ENCODE data around the gene PHEX.

Gene PHEX

GRCh38 chrX:22041907-22042530 lies 9.9 kb downstream of the PHEX start:
- Histone ChIP-seq H3K4me1 (ENCODE audit: control insufficient read depth in 1 of 2, insufficient read depth in 2 of 2, low read length in 2 of 2) (no peaks in the 10 kb centered on the region), H2BK120ac (ENCODE audit: insufficient read depth, low read length, poor library complexity) (no peak overlapping the region), H2BK5ac (ENCODE audit: low read depth, low read length, poor library complexity) (no peak overlapping the region), H3K79me1 (ENCODE audit: low read length) (no peaks in the 10 kb centered on the region), H3K18ac (ENCODE audit: low read length) (no peak overlapping the region), H3K9me3 (ENCODE audit: insufficient read depth, low read depth, low read length) (no peaks in the 10 kb centered on the region), H2AK5ac (ENCODE audit: low read length) (no peak overlapping the region), H3K79me2 (ENCODE audit: control insufficient read depth, insufficient read depth, low read length, poor library complexity) (no peaks in the 10 kb centered on the region), H3K27me3 (ENCODE audit: insufficient read depth, low read length) (no peaks in the 10 kb centered on the region), H4K8ac (ENCODE audit: low read depth, low read length) (no peak overlapping the region), H3K14ac (ENCODE audit: low read length) (no peak overlapping the region), H2BK12ac (ENCODE audit: low read length) (no peak overlapping the region), H3K9ac (ENCODE audit: low read length) (no peak overlapping the region), H3K4ac (ENCODE audit: low read depth, low read length) (no peak overlapping the region), H3K36me3 (ENCODE audit: control insufficient read depth in 1 of 2, insufficient read depth in 2 of 2, low read length in 2 of 2) (no peaks in the 10 kb centered on the region), H2AFZ (ENCODE audit: insufficient read depth, low read length, poor library complexity) (no peak overlapping the region), H3K4me3 (ENCODE audit: low read depth, low read length) (no peak overlapping the region), H3K23ac (ENCODE audit: low read length) (no peak overlapping the region), H4K12ac (ENCODE audit: low read depth, low read length) (no peak overlapping the region), H3K27ac (ENCODE audit: low read depth, low read length) (no peak overlapping the region), H3K4me2 (ENCODE audit: low read length) (no peak overlapping the region), H4K91ac (ENCODE audit: low read depth, low read length) (no peak overlapping the region)
- WGBS (ENCODE audit: extremely low coverage, insufficient coverage, insufficient read length), result no CpG with 5 or more reads among the region's 11 CpGs
- peak; percentile 14 to 54 for DNase-seq

- no peaks in the 10 kb centered on the region for H3K79me2 ChIP-seq (ENCODE audit: control insufficient read depth, insufficient read depth, low read length, poor library complexity)
- no peak overlapping the region for H3K23ac ChIP-seq (ENCODE audit: low read length)
- H3K14ac ChIP-seq (ENCODE audit: low read length), result no peak overlapping the region
- no peak overlapping the region for H3K18ac ChIP-seq (ENCODE audit: low read length)
- H3K4me3 ChIP-seq (ENCODE audit: low read depth, low read length), result no peak overlapping the region
- H3K27ac ChIP-seq (ENCODE audit: low read depth, low read length), result no peak overlapping the region
- H2BK12ac ChIP-seq (ENCODE audit: low read length), result no peak overlapping the region
- no peak for DNase-seq
- H4K91ac ChIP-seq (ENCODE audit: low read depth, low read length), result no peak overlapping the region
- no peak overlapping the region for H3K9ac ChIP-seq (ENCODE audit: low read length)
- no peaks in the 10 kb centered on the region for H3K9me3 ChIP-seq (ENCODE audit: insufficient read depth, low read depth, low read length)
- H3K4me2 ChIP-seq (ENCODE audit: low read length), result no peak overlapping the region
- H3K4ac ChIP-seq (ENCODE audit: low read depth, low read length), result no peak overlapping the region
- H3K36me3 ChIP-seq (ENCODE audit: control insufficient read depth in 1 of 2, insufficient read depth in 2 of 2, low read length in 2 of 2), result no peaks in the 10 kb centered on the region
- H3K4me1 ChIP-seq (ENCODE audit: control insufficient read depth in 1 of 2, insufficient read depth in 2 of 2, low read length in 2 of 2), result no peaks in the 10 kb centered on the region
- H2BK5ac ChIP-seq (ENCODE audit: low read depth, low read length, poor library complexity), result no peak overlapping the region
- H2AK5ac ChIP-seq (ENCODE audit: low read length), result no peak overlapping the region
- H2AFZ ChIP-seq (ENCODE audit: insufficient read depth, low read length, poor library complexity), result no peak overlapping the region
- no peaks in the 10 kb centered on the region for H3K27me3 ChIP-seq (ENCODE audit: insufficient read depth, low read length)
- H4K12ac ChIP-seq (ENCODE audit: low read depth, low read length), result no peak overlapping the region
- no peaks in the 10 kb centered on the region for H3K79me1 ChIP-seq (ENCODE audit: low read length)
- H2BK120ac ChIP-seq (ENCODE audit: insufficient read depth, low read length, poor library complexity), result no peak overlapping the region
- H4K8ac ChIP-seq (ENCODE audit: low read depth, low read length), result no peak overlapping the region
- WGBS (ENCODE audit: extremely low coverage, insufficient coverage, insufficient read length), result no CpG with 5 or more reads among the region's 4 CpGs
Observed at GRCh38 chrX:22043872-22044271, 11.7 kb downstream of the PHEX start.

- no CpG with 5 or more reads among the region's 2 CpGs for WGBS (ENCODE audit: extremely low coverage, insufficient coverage, insufficient read length)
- Histone ChIP-seq H3K4me3 (ENCODE audit: low read depth, low read length) (no peak overlapping the region), H3K36me3 (ENCODE audit: control insufficient read depth in 1 of 2, insufficient read depth in 2 of 2, low read length in 2 of 2) (no peaks in the 10 kb centered on the region), H2AK5ac (ENCODE audit: low read length) (no peak overlapping the region), H4K12ac (ENCODE audit: low read depth, low read length) (no peak overlapping the region), H2BK5ac (ENCODE audit: low read depth, low read length, poor library complexity) (no peak overlapping the region), H3K23ac (ENCODE audit: low read length) (no peak overlapping the region), H3K4me2 (ENCODE audit: low read length) (no peak overlapping the region), H3K9me3 (ENCODE audit: insufficient read depth, low read depth, low read length) (no peaks in the 10 kb centered on the region), H2AFZ (ENCODE audit: insufficient read depth, low read length, poor library complexity) (no peak overlapping the region), H3K79me2 (ENCODE audit: control insufficient read depth, insufficient read depth, low read length, poor library complexity) (no peaks in the 10 kb centered on the region), H3K27ac (ENCODE audit: low read depth, low read length) (no peak overlapping the region), H3K79me1 (ENCODE audit: low read length) (no peaks in the 10 kb centered on the region), H3K14ac (ENCODE audit: low read length) (no peak overlapping the region), H4K8ac (ENCODE audit: low read depth, low read length) (no peak overlapping the region), H2BK120ac (ENCODE audit: insufficient read depth, low read length, poor library complexity) (no peak overlapping the region), H2BK12ac (ENCODE audit: low read length) (no peak overlapping the region), H4K91ac (ENCODE audit: low read depth, low read length) (no peak overlapping the region), H3K27me3 (ENCODE audit: insufficient read depth, low read length) (no peaks in the 10 kb centered on the region), H3K4me1 (ENCODE audit: control insufficient read depth in 1 of 2, insufficient read depth in 2 of 2, low read length in 2 of 2) (no peaks in the 10 kb centered on the region), H3K4ac (ENCODE audit: low read depth, low read length) (no peak overlapping the region), H3K18ac (ENCODE audit: low read length) (no peak overlapping the region), H3K9ac (ENCODE audit: low read length) (no peak overlapping the region)
- DNase-seq, result no peak
Observed at GRCh38 chrX:22047468-22047867, 15.3 kb downstream of the PHEX start.

GRCh38 chrX:22053481-22053880 lies 21.4 kb downstream of the PHEX start:
- Histone ChIP-seq H2BK5ac (ENCODE audit: low read depth, low read length, poor library complexity) (no peak overlapping the region), H3K4me3 (ENCODE audit: low read depth, low read length) (no peak overlapping the region)

More at GRCh38 chrX:22053481-22053880, 21.4 kb downstream of the PHEX start:
- no peaks in the 10 kb centered on the region for H3K27me3 ChIP-seq (ENCODE audit: insufficient read depth, low read length)
- no peak for DNase-seq
- H3K36me3 ChIP-seq (ENCODE audit: control insufficient read depth in 1 of 2, insufficient read depth in 2 of 2, low read length in 2 of 2), result no peaks in the 10 kb centered on the region
- no peaks in the 10 kb centered on the region for H3K4me1 ChIP-seq (ENCODE audit: control insufficient read depth in 1 of 2, insufficient read depth in 2 of 2, low read length in 2 of 2)
- H3K79me1 ChIP-seq (ENCODE audit: low read length), result no peaks in the 10 kb centered on the region
- WGBS (ENCODE audit: extremely low coverage, insufficient coverage, insufficient read length), result no CpG with 5 or more reads among the region's 3 CpGs
- no peak overlapping the region for H3K9ac ChIP-seq (ENCODE audit: low read length)
- no peak overlapping the region for H2AK5ac ChIP-seq (ENCODE audit: low read length)
- H2AFZ ChIP-seq (ENCODE audit: insufficient read depth, low read length, poor library complexity), result no peak overlapping the region
- H2BK120ac ChIP-seq (ENCODE audit: insufficient read depth, low read length, poor library complexity), result no peak overlapping the region
- H4K12ac ChIP-seq (ENCODE audit: low read depth, low read length), result no peak overlapping the region
- H3K4ac ChIP-seq (ENCODE audit: low read depth, low read length), result no peak overlapping the region
- no peak overlapping the region for H3K18ac ChIP-seq (ENCODE audit: low read length)
- no peaks in the 10 kb centered on the region for H3K79me2 ChIP-seq (ENCODE audit: control insufficient read depth, insufficient read depth, low read length, poor library complexity)
- H3K23ac ChIP-seq (ENCODE audit: low read length), result no peak overlapping the region
- no peak overlapping the region for H3K14ac ChIP-seq (ENCODE audit: low read length)
- no peak overlapping the region for H3K27ac ChIP-seq (ENCODE audit: low read depth, low read length)
- H2BK12ac ChIP-seq (ENCODE audit: low read length), result no peak overlapping the region
- H4K91ac ChIP-seq (ENCODE audit: low read depth, low read length), result no peak overlapping the region
- H3K9me3 ChIP-seq (ENCODE audit: insufficient read depth, low read depth, low read length), result no peaks in the 10 kb centered on the region
- H3K4me2 ChIP-seq (ENCODE audit: low read length), result no peak overlapping the region
- no peak overlapping the region for H4K8ac ChIP-seq (ENCODE audit: low read depth, low read length)

Measured in trophoblast cell (in vitro differentiated cells and primary cell).